ENCODE data around the gene FAXDC2.

Gene FAXDC2

DNA sequence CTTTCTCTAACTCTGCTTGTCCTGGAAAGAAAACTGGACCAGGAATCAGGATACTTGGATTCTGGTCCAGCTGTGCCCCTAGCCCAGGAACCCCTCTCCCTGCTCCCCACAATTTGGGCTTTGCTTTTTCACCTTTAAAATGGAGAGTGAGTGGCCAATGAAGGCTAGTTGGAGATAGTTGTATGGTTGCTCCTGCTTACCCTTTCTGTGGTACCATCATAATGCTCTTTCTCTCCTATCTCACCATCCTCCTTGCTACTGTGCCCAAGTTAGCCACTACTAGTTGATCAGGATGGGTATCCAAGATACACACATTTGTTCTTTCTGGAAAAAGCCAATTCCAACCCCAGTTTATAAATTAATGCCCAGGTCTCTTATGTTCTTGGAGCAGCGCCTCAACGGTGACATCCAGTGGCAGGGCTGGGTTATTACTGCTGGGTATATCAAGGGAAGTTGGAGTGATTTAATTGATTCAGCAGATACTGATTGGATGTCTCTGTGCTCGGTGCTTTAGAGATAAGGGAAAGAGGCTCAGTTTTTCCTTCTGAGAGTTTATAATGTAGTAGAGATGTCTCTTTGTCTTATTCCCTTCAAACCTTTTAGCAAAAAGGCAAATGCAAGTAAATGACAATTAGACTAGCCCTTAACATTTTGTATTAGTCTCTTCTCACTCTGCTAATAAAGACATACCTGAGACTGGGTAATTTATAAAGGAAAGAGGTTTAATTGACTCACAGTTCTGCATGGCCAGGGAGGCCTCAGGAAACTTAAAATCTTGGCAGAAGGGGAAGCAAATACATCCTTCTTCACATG lies 38.5 kb downstream of the FAXDC2 start:
- Histone ChIP-seq H3K27me3 (replicated peaks) (no peaks in the 10 kb centered on the region), H3K4me3 (ENCODE audit: low read depth, low read length) (no peak overlapping the region), H3K36me3 (replicated peaks) (peaks cover 73% of the 10 kb centered on the region), H3K27ac (no peak overlapping the region)
- in situ Hi-C loops (cut with HindIII; ENCODE audit: low pct_ligation_motif_present, low sequenced_read_pairs): no loop called here
- TF ChIP-seq, protein P1, sequence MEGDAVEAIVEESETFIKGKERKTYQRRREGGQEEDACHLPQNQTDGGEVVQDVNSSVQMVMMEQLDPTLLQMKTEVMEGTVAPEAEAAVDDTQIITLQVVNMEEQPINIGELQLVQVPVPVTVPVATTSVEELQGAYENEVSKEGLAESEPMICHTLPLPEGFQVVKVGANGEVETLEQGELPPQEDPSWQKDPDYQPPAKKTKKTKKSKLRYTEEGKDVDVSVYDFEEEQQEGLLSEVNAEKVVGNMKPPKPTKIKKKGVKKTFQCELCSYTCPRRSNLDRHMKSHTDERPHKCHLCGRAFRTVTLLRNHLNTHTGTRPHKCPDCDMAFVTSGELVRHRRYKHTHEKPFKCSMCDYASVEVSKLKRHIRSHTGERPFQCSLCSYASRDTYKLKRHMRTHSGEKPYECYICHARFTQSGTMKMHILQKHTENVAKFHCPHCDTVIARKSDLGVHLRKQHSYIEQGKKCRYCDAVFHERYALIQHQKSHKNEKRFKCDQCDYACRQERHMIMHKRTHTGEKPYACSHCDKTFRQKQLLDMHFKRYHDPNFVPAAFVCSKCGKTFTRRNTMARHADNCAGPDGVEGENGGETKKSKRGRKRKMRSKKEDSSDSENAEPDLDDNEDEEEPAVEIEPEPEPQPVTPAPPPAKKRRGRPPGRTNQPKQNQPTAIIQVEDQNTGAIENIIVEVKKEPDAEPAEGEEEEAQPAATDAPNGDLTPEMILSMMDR (IDR thresholded peaks at IDR 0.05; ENCODE audit: low read depth, low read length, missing control alignments): peak; percentile 93
- DNase-seq: peak; percentile 61

DNA sequence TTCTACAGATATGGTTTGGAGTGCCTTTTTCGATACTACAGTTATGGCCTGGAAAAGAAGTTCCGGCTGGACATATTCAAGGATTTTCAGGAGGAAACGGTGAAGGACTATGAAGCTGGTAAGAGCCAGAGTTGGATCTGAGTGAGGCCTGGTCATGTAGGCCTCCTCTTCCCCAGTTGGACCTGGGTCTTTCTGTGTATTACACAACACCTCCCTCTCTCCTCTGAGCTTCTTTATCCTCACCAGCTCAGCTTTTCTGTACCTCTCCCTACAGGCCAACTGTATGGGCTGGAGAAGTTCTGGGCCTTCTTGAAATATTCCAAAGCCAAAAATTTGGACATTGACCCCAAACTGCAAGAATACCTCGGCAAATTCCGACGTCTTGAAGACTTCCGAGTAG lies 39.2 kb downstream of the FAXDC2 start:
- Histone ChIP-seq H3K36me3 (replicated peaks) (peaks cover 76% of the 10 kb centered on the region), H3K27me3 (replicated peaks) (no peaks in the 10 kb centered on the region), H3K4me3 (ENCODE audit: low read depth, low read length) (no peak overlapping the region), H3K27ac (no peak overlapping the region)
- in situ Hi-C loops (cut with HindIII; ENCODE audit: low pct_ligation_motif_present, low sequenced_read_pairs): no loop called here
- no peak for DNase-seq
- TF ChIP-seq, protein P1 (IDR thresholded peaks at IDR 0.05; ENCODE audit: low read depth, low read length, missing control alignments): no peak

DNA sequence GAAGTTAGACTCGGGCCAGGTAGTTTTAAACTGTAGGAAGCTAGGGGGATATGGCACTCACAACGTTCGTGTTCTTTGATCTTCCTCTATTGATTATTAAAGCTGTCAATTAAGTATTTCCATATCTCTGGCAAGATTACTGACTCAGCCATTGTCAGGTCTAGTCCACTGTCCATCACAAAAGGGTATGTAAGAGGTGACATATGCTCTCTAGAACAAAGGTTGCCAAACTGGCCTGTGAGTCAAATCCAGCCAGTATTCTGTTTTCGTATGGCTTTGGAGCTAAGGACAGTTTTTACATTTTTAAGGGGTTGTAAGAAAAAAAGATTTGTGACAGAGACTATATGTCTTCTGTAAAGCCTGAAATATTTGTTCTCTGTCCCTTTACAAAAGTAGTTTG lies 44.2 kb downstream of the FAXDC2 start:
- Histone ChIP-seq H3K27me3 (replicated peaks) (no peaks in the 10 kb centered on the region), H3K36me3 (replicated peaks) (peaks cover 85% of the 10 kb centered on the region), H3K4me3 (ENCODE audit: low read depth, low read length) (no peak overlapping the region), H3K27ac (no peak overlapping the region)
- TF ChIP-seq, protein P1 (IDR thresholded peaks at IDR 0.05; ENCODE audit: low read depth, low read length, missing control alignments): no peak
- in situ Hi-C loops (cut with HindIII; ENCODE audit: low pct_ligation_motif_present, low sequenced_read_pairs): no loop called here
- no peak for DNase-seq

DNA sequence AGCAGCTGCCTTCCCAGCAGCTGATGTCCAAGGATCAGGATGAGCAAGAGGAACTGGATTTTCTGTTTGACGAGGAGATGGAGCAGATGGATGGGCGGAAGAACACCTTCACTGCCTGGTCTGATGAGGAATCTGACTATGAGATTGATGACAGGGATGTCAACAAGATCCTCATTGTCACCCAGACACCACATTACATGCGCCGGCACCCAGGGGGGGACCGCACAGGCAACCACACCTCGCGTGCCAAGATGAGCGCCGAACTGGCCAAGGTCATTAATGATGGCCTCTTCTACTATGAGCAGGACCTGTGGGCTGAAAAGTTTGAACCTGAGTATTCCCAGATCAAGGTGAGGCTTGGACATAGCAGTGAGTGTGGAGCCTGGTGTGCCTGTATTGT lies 48.4 kb downstream of the FAXDC2 start:
- H3K36me3 ChIP-seq (replicated peaks): peaks cover 84% of the 10 kb centered on the region
- in situ Hi-C loops (cut with HindIII; ENCODE audit: low pct_ligation_motif_present, low sequenced_read_pairs): no loop called here
- no peak overlapping the region for H3K4me3 ChIP-seq (ENCODE audit: low read depth, low read length)
- H3K27ac ChIP-seq: peak overlapping the region; percentile 10
- no peaks in the 10 kb centered on the region for H3K27me3 ChIP-seq (replicated peaks)
- TF ChIP-seq, protein P1 (IDR thresholded peaks at IDR 0.05; ENCODE audit: low read depth, low read length, missing control alignments): no peak
- DNase-seq: no peak

DNA sequence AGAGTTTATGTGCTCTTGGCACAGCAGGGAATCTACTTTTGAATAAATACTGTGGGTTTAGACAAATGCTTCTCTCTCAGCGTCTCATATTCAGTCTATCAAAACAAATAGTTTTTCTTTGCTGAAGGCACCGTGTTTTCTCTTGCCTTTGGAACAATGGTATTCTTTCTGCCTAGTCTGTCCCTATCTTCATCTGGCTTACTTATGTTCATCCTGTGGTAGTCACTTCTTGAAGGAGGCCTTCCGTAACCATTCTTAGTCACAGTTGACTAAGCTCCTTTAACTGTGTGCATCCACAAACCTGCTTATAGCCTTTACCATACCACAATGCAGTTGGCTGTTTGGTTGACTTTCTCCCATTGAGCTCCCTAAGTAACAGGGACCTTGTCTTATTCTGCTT lies 49.3 kb downstream of the FAXDC2 start:
- Histone ChIP-seq H3K27me3 (replicated peaks) (no peaks in the 10 kb centered on the region), H3K4me3 (ENCODE audit: low read depth, low read length) (no peak overlapping the region), H3K36me3 (replicated peaks) (peaks cover 84% of the 10 kb centered on the region), H3K27ac (peak overlapping the region; percentile 58)
- in situ Hi-C loops (cut with HindIII; ENCODE audit: low pct_ligation_motif_present, low sequenced_read_pairs): no loop called here
- peak; percentile 69 for DNase-seq
- TF ChIP-seq, protein P1 (IDR thresholded peaks at IDR 0.05; ENCODE audit: low read depth, low read length, missing control alignments): no peak

DNA sequence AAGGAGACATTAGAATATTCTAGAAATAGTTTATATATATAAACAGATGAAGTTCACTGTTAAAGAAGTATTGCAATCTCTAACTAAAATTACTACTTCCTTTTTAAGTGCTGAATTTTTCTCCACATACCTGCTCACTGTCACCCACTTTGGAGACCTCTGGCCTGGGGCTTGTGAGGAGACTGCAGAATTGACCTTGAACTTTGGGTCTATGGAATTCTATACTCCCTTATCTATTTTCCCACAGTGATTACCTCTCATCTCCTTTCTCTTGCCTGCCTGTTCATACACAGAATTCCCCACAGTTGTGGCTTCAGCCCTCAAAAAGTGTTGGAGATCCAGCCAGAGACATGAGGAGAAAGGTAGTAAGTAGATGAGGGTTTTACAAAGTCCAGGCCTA lies 49.8 kb downstream of the FAXDC2 start:
- H3K27ac ChIP-seq: peak overlapping the region; percentile 58

More for the DNA sequence above, 49.8 kb downstream of the FAXDC2 start:
- Histone ChIP-seq H3K36me3 (replicated peaks) (peaks cover 79% of the 10 kb centered on the region), H3K27me3 (replicated peaks) (no peaks in the 10 kb centered on the region), H3K4me3 (ENCODE audit: low read depth, low read length) (no peak overlapping the region)
- TF ChIP-seq, protein P1 (IDR thresholded peaks at IDR 0.05; ENCODE audit: low read depth, low read length, missing control alignments): no peak
- DNase-seq: no peak
- in situ Hi-C loops (cut with HindIII; ENCODE audit: low pct_ligation_motif_present, low sequenced_read_pairs): no loop called here

Data from brain microvascular endothelial cell (primary cell).